Measurements from ENCODE around the gene STPG3. TPM values are rescaled to one million over a fixed set of nuclear protein-coding genes. Genes with fewer than 3 reads are reported as not detected.

Gene STPG3
- total and polyA plus RNA-seq, 9 of the 15 experiments (the other 6 are each of a cell fraction or from before 2014, with no cell fraction given): not detected

DNA sequence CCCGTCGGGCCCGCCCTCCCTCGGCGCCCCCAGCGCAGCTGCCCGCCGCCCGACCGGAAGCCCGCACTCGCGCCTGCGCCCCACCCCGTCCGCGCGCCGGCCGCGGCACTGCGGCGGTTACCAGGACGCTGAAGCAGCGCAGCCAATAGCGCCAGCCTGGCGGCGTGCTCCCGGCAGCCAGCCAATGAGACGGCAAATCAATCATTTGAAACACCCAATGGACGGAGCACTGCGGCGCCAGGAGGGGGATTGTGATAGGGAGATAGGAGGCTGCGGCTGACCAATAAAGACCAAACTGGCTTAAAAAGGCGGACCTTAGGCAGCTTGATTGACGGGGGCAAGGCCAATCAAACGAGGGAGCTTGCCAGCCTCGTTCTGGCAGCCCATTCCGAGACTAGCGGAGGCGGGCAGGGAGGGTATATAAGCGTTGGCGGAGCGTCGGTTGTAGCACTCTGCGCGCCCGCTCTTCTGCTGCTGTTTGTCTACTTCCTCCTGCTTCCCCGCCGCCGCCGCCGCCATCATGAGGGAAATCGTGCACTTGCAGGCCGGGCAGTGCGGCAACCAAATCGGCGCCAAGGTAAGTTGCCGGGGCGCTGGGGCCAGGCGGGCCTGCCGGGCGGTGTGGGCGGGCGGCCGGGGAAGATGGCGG is 10.1 kb upstream of the STPG3 start, which contains the start of gene TUBB4B (continued):
- no peak for TF ChIP-seq ZNF707 (CRISPR knock-in tag; conservative IDR thresholded peaks at IDR 0.05)
- peak; percentile 95 for TF ChIP-seq SP1 (CRISPR knock-in tag; IDR thresholded peaks at IDR 0.05)
- TF ChIP-seq, protein P1, sequence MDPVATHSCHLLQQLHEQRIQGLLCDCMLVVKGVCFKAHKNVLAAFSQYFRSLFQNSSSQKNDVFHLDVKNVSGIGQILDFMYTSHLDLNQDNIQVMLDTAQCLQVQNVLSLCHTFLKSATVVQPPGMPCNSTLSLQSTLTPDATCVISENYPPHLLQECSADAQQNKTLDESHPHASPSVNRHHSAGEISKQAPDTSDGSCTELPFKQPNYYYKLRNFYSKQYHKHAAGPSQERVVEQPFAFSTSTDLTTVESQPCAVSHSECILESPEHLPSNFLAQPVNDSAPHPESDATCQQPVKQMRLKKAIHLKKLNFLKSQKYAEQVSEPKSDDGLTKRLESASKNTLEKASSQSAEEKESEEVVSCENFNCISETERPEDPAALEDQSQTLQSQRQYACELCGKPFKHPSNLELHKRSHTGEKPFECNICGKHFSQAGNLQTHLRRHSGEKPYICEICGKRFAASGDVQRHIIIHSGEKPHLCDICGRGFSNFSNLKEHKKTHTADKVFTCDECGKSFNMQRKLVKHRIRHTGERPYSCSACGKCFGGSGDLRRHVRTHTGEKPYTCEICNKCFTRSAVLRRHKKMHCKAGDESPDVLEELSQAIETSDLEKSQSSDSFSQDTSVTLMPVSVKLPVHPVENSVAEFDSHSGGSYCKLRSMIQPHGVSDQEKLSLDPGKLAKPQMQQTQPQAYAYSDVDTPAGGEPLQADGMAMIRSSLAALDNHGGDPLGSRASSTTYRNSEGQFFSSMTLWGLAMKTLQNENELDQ (CRISPR knock-in tag; IDR thresholded peaks at IDR 0.05; ENCODE audit: borderline replicate concordance): no peak
- TF ChIP-seq, protein P2, sequence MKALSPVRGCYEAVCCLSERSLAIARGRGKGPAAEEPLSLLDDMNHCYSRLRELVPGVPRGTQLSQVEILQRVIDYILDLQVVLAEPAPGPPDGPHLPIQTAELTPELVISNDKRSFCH (CRISPR knock-in tag; IDR thresholded peaks at IDR 0.05): no peak
- TF ChIP-seq, protein P2 (tag; IDR thresholded peaks at IDR 0.05): peak; percentile 66
- peak; percentile 89 for TF ChIP-seq HNRNPLL (IDR thresholded peaks at IDR 0.05; ENCODE audit: low read depth, low read length, poor library complexity, severe bottlenecking)
- TF ChIP-seq, protein P3, sequence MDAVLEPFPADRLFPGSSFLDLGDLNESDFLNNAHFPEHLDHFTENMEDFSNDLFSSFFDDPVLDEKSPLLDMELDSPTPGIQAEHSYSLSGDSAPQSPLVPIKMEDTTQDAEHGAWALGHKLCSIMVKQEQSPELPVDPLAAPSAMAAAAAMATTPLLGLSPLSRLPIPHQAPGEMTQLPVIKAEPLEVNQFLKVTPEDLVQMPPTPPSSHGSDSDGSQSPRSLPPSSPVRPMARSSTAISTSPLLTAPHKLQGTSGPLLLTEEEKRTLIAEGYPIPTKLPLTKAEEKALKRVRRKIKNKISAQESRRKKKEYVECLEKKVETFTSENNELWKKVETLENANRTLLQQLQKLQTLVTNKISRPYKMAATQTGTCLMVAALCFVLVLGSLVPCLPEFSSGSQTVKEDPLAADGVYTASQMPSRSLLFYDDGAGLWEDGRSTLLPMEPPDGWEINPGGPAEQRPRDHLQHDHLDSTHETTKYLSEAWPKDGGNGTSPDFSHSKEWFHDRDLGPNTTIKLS (IDR thresholded peaks at IDR 0.05; ENCODE audit: borderline replicate concordance, low read depth): no peak
- TF ChIP-seq PTTG1 (tag; IDR thresholded peaks at IDR 0.05; ENCODE audit: low read depth): no peak
- TF ChIP-seq, protein P4, sequence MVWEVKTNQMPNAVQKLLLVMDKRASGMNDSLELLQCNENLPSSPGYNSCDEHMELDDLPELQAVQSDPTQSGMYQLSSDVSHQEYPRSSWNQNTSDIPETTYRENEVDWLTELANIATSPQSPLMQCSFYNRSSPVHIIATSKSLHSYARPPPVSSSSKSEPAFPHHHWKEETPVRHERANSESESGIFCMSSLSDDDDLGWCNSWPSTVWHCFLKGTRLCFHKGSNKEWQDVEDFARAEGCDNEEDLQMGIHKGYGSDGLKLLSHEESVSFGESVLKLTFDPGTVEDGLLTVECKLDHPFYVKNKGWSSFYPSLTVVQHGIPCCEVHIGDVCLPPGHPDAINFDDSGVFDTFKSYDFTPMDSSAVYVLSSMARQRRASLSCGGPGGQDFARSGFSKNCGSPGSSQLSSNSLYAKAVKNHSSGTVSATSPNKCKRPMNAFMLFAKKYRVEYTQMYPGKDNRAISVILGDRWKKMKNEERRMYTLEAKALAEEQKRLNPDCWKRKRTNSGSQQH (CRISPR knock-in tag; IDR thresholded peaks at IDR 0.05): peak; percentile 84; the same call in 1 of the 2 replicates
- TF ChIP-seq FOS (IDR thresholded peaks at IDR 0.05; ENCODE audit: extremely low read depth, insufficient read length): peak; percentile 100
- TF ChIP-seq TCF7L2 (IDR thresholded peaks at IDR 0.05; ENCODE audit: low read depth, low read length): no peak
- TF ChIP-seq CC2D1A (IDR thresholded peaks at IDR 0.05): peak; percentile 81; the same call in 1 of the 2 replicates
- TF ChIP-seq JUN (IDR thresholded peaks at IDR 0.05; ENCODE audit: borderline replicate concordance, low read depth, low read length): no peak; the same call in 1 of the 2 replicates
- no peak; the same call in 1 of the 2 replicates for TF ChIP-seq JUN (CRISPR knock-in tag; IDR thresholded peaks at IDR 0.05; ENCODE audit: borderline replicate concordance)
- TF ChIP-seq TAF7 (tag; IDR thresholded peaks at IDR 0.05): peak; percentile 98
- TF ChIP-seq, protein P5, sequence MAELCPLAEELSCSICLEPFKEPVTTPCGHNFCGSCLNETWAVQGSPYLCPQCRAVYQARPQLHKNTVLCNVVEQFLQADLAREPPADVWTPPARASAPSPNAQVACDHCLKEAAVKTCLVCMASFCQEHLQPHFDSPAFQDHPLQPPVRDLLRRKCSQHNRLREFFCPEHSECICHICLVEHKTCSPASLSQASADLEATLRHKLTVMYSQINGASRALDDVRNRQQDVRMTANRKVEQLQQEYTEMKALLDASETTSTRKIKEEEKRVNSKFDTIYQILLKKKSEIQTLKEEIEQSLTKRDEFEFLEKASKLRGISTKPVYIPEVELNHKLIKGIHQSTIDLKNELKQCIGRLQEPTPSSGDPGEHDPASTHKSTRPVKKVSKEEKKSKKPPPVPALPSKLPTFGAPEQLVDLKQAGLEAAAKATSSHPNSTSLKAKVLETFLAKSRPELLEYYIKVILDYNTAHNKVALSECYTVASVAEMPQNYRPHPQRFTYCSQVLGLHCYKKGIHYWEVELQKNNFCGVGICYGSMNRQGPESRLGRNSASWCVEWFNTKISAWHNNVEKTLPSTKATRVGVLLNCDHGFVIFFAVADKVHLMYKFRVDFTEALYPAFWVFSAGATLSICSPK (IDR thresholded peaks at IDR 0.05; ENCODE audit: borderline replicate concordance): no peak
- no peak for TF ChIP-seq PHF21A (IDR thresholded peaks at IDR 0.05; ENCODE audit: borderline replicate concordance, low read depth)
- TF ChIP-seq NFE2 (IDR thresholded peaks at IDR 0.05; ENCODE audit: low read depth): peak; percentile 7; the same call in 1 of the 2 replicates
- TF ChIP-seq ZFP36 (IDR thresholded peaks at IDR 0.05; ENCODE audit: low read depth, low read length, partially characterized antibody): peak; percentile 6
